Activated CD4-positive, alpha-beta T cell treated with anti-CD3 and anti-CD28 coated beads, Interleukin-2, amount 10 ng/mL, durations not matched to agents 24 days and 14 days (primary cell): ENCODE data around the gene ABHD12. TPM values are rescaled to one million over a fixed set of nuclear protein-coding genes. Genes with fewer than 3 reads are reported as not detected.

Experiments
- DNase-seq: peaks from one replicate; pipeline ENCODE4 v3.0.0; 2022
- H3K27ac Mint-ChIP-seq: one replicate; pipeline ENCODE4 v1.8.0; 2022; ENCODE audit warnings: mild to moderate bottlenecking, mixed read lengths
- H3K27me3 Mint-ChIP-seq: one replicate; pipeline ENCODE4 v1.8.0; 2022; ENCODE audit warnings: mixed read lengths
- H3K36me3 Mint-ChIP-seq: one replicate; pipeline ENCODE4 v1.8.0; 2022; ENCODE audit warnings: low read depth, mild to moderate bottlenecking, mixed read lengths
- H3K4me1 Mint-ChIP-seq: one replicate; pipeline ENCODE4 v1.8.0; 2021; ENCODE audit warnings: mixed read lengths
- H3K4me3 Mint-ChIP-seq: one replicate; pipeline ENCODE4 v1.8.0; 2022; ENCODE audit warnings: mild to moderate bottlenecking, moderate library complexity, mixed read lengths
- H3K9me3 Mint-ChIP-seq: one replicate; pipeline ENCODE4 v1.8.0; 2021; ENCODE audit warnings: mixed read lengths
- intact Hi-C: fragments of 100-400 bp; cut with micrococcal nuclease; formaldehyde crosslinking; loops from one replicate; pipeline ENCODE4 v1.15.1; 2023
- total RNA-seq: library from RNA; stranded (reverse); gene quantifications from 2 replicates; pipeline ENCODE4 v1.2.3, GENCODE V29; 2022

ABHD12 gene
- total RNA-seq, 1 donor from 2014 or later = 30.0 TPM

GRCh38 chr20:25285856-25286798, 104.5 kb downstream of the ABHD12 start:
- intact Hi-C loops = no loop called here
- DNase-seq = no peak
- Mint-ChIP-seq H3K27me3 (no peaks in the 10 kb centered on the region), H3K27ac (no peak overlapping the region), H3K36me3 (peaks cover 28% of the 10 kb centered on the region), H3K4me3 (no peak overlapping the region), H3K9me3 (no peaks in the 10 kb centered on the region), H3K4me1 (no peaks in the 10 kb centered on the region)

DNA sequence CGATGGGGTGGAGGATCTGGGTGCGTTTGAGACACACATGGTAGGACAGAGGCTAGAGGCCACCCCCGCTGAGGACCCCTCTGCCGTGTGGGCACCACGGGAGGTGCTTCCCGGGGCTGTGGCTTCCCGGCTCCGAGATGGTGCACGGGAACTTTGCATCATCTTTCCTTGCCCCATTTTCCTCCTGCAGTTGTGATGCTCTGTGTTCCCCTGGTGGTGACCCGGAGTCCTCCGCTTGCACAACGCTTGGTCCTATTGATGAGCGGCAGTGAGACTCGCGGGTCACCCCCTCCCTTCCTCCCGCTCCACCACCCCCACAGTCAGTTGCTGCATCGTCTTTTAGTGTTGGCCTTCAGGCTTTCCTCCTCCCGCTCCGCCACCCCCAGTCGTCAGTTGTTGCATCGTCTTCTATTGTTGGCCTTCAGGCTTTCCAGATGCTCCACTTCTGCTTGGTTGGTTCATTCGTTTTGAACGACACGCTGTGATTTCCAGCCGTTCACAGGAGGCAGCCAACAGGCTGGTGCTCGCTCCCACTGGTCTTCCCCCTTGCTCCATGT, 105.5 kb downstream of the ABHD12 start:
- peaks cover 30% of the 10 kb centered on the region for H3K36me3 Mint-ChIP-seq
- no peak overlapping the region for H3K27ac Mint-ChIP-seq
- H3K9me3 Mint-ChIP-seq = no peaks in the 10 kb centered on the region
- no peak overlapping the region for H3K4me3 Mint-ChIP-seq
- no peak for DNase-seq
- intact Hi-C loops = no loop called here
- H3K4me1 Mint-ChIP-seq = no peaks in the 10 kb centered on the region
- no peaks in the 10 kb centered on the region for H3K27me3 Mint-ChIP-seq

GRCh38 chr20:25284131-25284601, 106.5 kb downstream of the ABHD12 start:
- no peak overlapping the region for H3K4me3 Mint-ChIP-seq
- H3K9me3 Mint-ChIP-seq = no peaks in the 10 kb centered on the region
- no peaks in the 10 kb centered on the region for H3K27me3 Mint-ChIP-seq
- H3K36me3 Mint-ChIP-seq = peaks cover 26% of the 10 kb centered on the region
- H3K27ac Mint-ChIP-seq = no peak overlapping the region
- no peak for DNase-seq
- intact Hi-C loops = no loop called here
- H3K4me1 Mint-ChIP-seq = no peaks in the 10 kb centered on the region

- intact Hi-C loops = no loop called here
- no peaks in the 10 kb centered on the region for H3K9me3 Mint-ChIP-seq
- H3K36me3 Mint-ChIP-seq = peaks cover 24% of the 10 kb centered on the region
- DNase-seq = no peak
- H3K4me1 Mint-ChIP-seq = no peaks in the 10 kb centered on the region
- no peaks in the 10 kb centered on the region for H3K27me3 Mint-ChIP-seq
- no peak overlapping the region for H3K27ac Mint-ChIP-seq
- no peak overlapping the region for H3K4me3 Mint-ChIP-seq
Measured at GRCh38 chr20:25283221-25283951, 107.2 kb downstream of the ABHD12 start.

- intact Hi-C loops = no loop called here
- Mint-ChIP-seq H3K4me3 (no peak overlapping the region), H3K9me3 (no peaks in the 10 kb centered on the region), H3K36me3 (peaks cover 22% of the 10 kb centered on the region), H3K4me1 (no peaks in the 10 kb centered on the region), H3K27ac (no peak overlapping the region), H3K27me3 (no peaks in the 10 kb centered on the region)
- no peak for DNase-seq
Measured at GRCh38 chr20:25282796-25283195, 107.8 kb downstream of the ABHD12 start.

- no peak for DNase-seq
- H3K36me3 Mint-ChIP-seq = peaks cover 21% of the 10 kb centered on the region
- H3K4me3 Mint-ChIP-seq = no peak overlapping the region
- no peaks in the 10 kb centered on the region for H3K9me3 Mint-ChIP-seq
- no peaks in the 10 kb centered on the region for H3K27me3 Mint-ChIP-seq
- H3K27ac Mint-ChIP-seq = no peak overlapping the region
- no peaks in the 10 kb centered on the region for H3K4me1 Mint-ChIP-seq
- intact Hi-C loops = no loop called here
Measured at GRCh38 chr20:25282034-25282781, 108.4 kb downstream of the ABHD12 start.

DNA sequence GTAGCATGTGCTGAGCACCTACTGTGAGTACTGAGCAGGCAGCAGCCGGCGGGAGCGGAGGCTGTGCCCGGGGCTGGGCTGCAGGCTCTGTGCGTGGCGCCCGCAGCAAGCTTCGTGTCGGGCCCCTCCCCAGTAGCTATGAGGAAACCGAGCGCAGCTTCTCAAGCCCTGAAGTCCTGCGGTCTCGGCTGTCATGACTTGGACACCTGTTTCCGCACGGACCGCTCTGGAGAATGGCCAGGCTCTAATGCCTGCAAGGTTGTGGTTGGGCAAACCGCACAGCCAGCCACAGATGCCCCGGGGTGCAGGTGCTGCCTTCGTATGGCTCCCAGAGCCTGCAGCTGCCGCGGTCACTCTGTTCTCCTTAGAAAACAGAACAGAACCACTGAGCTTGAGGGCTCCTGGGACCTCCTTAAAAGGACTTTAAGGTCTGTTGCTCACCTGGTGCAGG, 109.1 kb downstream of the ABHD12 start:
- H3K27ac Mint-ChIP-seq = no peak overlapping the region
- DNase-seq = no peak
- intact Hi-C loops = no loop called here

GRCh38 chr20:25280574-25281535, 109.8 kb downstream of the ABHD12 start:
- intact Hi-C loops = no loop called here
- Mint-ChIP-seq H3K27ac (no peak overlapping the region), H3K4me1 (no peaks in the 10 kb centered on the region), H3K4me3 (no peak overlapping the region), H3K9me3 (no peaks in the 10 kb centered on the region), H3K27me3 (no peaks in the 10 kb centered on the region), H3K36me3 (peaks cover 14% of the 10 kb centered on the region)
- no peak for DNase-seq

More for the DNA sequence above, 109.1 kb downstream of the ABHD12 start:
- Mint-ChIP-seq H3K9me3 (no peaks in the 10 kb centered on the region), H3K27me3 (no peaks in the 10 kb centered on the region), H3K36me3 (peaks cover 16% of the 10 kb centered on the region), H3K4me3 (no peak overlapping the region), H3K4me1 (no peaks in the 10 kb centered on the region)

DNA sequence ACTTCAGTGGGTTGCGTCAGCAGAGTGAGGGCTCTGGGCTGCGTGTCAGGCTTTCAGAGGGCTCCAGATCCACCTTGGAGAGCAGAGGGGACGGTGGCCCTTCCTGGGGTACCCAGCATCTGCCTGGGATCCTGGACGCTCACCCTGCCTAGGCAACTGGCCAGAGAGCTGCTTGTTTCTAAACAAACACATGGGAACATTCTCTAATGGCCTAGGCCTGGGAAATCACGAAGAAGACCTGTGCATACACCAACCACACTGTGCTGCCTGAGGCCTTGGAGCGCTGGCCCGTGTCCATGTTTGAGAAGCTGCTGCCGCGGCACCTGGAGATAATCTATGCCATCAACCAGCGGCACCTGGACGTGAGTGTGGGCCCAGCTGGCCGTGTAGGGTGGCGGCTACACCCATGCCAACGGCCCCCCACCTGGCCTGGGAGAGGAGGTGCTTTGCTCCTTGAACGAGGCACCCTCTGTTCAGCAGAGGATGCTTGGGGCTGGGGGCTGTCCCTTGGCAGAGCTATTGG, 110.5 kb downstream of the ABHD12 start:
- H3K36me3 Mint-ChIP-seq = peaks cover 7% of the 10 kb centered on the region
- H3K9me3 Mint-ChIP-seq = no peaks in the 10 kb centered on the region
- no peak overlapping the region for H3K4me3 Mint-ChIP-seq
- no peaks in the 10 kb centered on the region for H3K4me1 Mint-ChIP-seq
- DNase-seq = no peak
- H3K27ac Mint-ChIP-seq = no peak overlapping the region
- intact Hi-C loops = no loop called here
- H3K27me3 Mint-ChIP-seq = no peaks in the 10 kb centered on the region

DNA sequence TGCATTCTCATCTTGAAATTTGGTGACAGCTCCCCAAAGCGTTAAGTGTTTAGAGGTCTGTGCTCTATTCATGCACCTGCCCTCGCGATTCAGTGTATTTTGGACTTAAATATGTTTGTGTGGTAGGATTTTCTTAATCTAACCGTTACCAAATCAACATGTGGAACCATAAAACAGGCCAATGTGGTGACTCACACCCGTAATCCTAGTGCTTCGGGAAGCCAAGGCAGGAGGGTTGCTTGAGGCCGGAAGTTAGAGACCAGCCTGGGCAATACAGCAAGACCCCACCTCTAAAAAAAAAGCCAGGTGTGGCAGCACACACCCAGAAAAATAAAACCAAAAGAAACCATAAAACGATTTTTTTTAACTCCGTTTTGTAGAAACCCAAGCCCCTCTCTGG, 111.2 kb downstream of the ABHD12 start:
- H3K36me3 Mint-ChIP-seq = peaks cover 8% of the 10 kb centered on the region
- H3K9me3 Mint-ChIP-seq = no peaks in the 10 kb centered on the region
- no peak overlapping the region for H3K4me3 Mint-ChIP-seq
- no peak overlapping the region for H3K27ac Mint-ChIP-seq
- DNase-seq = no peak
- intact Hi-C loops = no loop called here
- H3K27me3 Mint-ChIP-seq = no peaks in the 10 kb centered on the region
- H3K4me1 Mint-ChIP-seq = no peaks in the 10 kb centered on the region

DNA sequence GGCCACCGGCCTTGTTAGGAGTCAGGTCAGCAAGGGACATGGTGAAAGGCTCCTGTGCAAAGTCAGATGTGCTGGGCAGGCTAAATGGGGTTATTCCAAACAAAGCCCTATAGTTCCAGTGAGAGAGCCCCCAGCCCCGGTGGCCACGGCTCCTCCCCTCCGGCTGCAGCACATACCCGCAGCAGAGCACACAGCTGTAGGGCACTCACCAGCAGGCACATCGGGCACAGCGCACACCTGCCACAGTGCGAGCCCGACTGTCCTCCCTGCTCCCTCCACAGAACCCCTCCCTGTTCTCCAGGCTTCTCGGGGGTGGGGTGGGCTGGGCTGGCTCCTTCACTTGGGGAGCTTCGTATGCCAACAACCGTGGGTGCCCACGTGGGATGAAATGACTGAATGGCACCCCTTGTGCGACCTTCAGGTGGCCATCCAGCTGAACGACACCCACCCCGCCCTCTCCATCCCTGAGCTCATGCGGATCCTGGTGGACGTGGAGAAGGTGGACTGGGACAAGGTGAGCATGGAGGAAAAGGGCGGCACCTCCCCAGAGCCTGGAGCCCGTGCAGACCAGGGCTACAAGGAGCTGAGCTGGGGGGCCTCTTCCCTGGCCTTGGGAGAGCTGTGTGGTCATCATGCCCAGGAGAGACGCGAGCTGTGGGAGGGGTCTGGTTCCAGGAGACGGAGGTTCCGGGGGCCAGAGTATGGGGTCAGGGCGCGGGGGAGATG, 111.8 kb downstream of the ABHD12 start:
- Mint-ChIP-seq H3K36me3 (peaks cover 12% of the 10 kb centered on the region), H3K4me3 (no peak overlapping the region), H3K27ac (no peak overlapping the region), H3K27me3 (no peaks in the 10 kb centered on the region), H3K4me1 (no peaks in the 10 kb centered on the region), H3K9me3 (no peaks in the 10 kb centered on the region)
- intact Hi-C loops = no loop called here
- DNase-seq = no peak

DNA sequence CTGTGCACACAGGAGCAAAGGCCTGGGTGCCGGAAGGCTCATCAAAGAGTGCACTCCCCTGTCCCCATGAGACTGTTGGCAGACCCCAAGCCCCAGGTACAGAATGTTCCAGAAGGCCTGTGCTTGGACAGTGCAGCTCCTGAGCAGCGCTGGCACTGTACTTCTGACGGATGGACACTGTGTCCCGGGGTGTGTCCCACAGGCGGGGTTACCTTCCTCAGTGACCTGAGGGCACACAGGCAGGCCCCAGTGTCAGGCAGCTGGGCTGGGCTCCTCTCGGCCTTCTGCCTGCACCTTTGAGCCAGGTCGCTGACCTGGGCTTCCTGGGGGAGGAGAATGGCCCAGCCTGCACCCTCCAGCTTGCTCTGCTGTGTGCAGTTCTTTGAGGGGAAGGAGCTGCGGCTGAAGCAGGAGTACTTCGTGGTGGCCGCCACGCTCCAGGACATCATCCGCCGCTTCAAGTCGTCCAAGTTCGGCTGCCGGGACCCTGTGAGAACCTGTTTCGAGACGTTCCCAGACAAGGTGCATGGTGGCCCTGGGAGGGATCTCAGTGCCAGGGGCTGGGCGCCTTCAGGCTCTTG, 112.6 kb downstream of the ABHD12 start:
- no peak for DNase-seq
- no peaks in the 10 kb centered on the region for H3K9me3 Mint-ChIP-seq
- H3K27ac Mint-ChIP-seq = no peak overlapping the region
- H3K36me3 Mint-ChIP-seq = peaks cover 12% of the 10 kb centered on the region
- intact Hi-C loops = no loop called here
- H3K4me3 Mint-ChIP-seq = no peak overlapping the region
- H3K27me3 Mint-ChIP-seq = no peaks in the 10 kb centered on the region
- no peaks in the 10 kb centered on the region for H3K4me1 Mint-ChIP-seq
